HG02588 (cell line): ENCODE data around the gene MRAS.

Experiments used
- ATAC-seq: cut with Tn5 transposase; IDR thresholded peaks from one replicate; pipeline ENCODE4 v1.9.1; 2021; ENCODE audit warnings: mild to moderate bottlenecking, moderate library complexity; ENCODE audit not compliant: unreplicated experiment

The MRAS gene

DNA sequence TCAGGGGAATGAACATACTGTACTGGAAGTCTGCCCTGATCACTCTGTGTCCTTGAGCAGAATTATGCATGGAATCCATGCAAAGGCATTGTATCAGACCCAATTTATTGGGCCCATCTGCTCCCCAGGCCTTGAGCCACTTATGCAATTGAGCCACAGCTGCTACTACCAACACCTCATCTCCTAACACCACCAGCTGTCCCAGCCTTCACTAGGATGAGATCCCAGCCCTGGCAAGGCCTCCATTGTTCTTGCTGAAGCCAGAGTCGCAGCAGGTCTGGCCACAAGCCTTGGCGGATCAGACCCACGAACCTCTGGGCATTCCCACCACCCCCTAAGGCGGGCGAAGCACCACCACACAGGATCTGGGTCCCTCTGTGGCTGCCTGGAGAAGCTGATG lies 9.6 kb upstream of the MRAS start:
- no peak for ATAC-seq

DNA sequence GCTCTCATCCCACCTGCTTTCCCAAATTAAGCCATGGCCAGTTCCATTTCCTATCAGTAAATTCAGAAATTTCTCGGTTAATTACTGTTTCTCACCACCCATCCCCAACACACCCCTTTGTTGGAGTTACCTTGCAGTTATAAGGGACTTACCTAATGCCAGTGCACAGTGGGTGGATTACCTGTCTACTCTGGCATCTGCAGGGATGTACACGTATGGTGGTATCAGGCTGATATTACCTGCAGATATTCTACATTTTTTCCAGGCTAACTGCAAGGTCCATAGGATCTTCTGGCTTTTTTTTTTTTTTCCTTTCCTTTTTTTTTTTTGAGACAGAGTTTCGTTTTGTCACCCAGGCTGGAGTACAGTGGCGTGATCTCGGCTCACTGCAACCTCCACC lies 7.9 kb upstream of the MRAS start:
- no peak for ATAC-seq

DNA sequence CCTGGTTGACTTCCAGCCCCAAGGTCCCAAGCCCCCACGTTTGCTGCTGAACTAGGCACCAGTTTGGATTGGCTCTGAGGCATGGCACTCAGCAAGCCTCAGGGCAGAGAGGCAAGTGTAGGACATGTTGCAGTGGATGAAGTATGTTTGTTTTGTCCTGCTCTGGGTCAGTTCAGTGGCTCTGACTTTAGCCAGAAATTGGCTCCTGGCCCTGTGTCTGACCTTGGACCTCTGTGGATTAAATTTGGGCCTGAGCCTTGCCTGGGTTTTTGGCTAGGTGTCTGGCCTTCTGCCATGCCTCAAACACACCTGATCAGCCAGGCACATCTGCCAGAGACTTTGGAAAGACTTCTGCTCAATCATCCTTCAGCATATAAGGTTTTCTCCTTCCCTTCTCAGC lies 3.6 kb upstream of the MRAS start:
- no peak for ATAC-seq

DNA sequence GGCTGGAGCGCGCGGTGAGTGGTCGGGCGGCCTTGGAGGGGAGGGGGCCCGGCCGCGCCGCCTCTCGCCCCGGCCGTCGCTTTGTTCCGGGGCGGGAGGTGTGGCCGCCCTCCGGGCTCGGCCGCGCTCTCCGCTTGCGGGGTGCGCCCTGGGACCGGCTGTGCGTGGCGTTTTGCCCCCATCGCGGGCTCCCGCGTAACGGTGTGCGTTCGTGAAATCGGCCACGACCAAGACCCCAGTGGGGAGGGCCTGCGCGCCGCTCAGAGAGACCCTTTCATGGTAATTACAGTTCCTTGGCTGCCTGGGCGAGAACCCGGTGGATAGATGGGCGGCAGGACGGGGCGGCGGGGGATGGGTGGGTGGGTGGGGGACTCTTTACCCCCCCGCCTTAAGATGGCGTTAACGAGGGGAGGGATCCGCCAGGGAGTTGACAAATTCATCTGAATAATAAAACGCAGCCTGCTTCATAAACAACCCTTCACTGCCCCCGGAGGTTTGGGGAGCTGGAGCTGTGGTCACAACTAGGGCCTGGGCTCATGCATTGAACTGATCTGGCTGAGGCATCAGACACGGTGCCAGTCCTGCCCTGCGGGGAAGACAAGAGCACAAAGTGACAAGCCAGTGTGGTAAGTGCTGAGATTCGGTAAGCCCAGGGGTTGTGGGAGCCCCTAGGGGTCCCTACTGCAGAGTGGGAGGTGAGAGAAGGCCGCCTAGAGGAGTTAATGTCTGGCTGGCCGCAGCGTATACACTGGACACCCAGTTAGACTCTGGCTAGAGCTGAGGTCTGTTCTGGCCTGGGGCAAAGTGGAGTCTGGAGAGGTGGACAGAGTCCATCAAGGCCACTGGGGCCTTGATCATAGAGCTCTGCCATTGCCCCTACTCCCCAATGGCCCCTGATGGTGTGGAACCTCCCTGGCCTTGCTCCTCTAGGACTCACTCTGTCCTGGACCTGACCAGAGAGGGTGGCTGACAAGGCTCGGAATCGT lies 668 bp downstream of the MRAS start:
- no peak for ATAC-seq

DNA sequence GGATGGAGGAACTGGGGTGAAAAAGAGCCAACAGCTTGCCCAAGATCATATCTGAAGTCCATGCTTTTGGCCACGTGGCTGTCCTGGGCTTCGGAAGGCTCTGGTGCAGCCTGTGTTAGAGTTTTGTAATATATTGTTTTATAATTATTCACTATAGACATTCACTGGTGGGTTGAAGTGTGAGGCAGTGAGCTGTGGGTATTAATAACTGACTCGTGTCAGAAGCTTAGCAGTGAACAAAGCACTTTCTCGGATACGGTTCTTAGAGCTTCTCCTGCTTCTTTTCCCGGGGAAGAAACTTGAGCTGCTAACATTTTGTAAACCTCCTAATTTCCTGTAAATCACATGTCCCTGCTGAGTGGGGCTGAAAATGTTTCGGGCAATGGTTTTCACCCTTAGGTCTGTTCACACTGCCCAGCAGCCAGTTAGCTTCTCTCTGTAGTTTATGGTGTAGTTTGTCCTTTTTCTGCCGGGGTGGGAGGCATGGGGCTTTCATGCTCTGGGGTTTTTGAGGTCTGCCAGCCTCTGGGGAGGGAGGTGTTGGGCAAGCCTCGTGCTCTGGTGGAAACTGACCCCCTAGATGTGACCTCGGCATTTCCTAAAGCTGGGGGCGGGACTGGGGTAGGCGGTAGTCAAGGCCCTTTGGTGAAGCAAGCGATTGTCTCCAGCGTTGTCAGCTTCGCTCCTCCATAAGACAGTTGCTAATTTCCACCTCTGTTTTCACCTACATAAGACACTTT lies 1.7 kb downstream of the MRAS start:
- no peak for ATAC-seq

DNA sequence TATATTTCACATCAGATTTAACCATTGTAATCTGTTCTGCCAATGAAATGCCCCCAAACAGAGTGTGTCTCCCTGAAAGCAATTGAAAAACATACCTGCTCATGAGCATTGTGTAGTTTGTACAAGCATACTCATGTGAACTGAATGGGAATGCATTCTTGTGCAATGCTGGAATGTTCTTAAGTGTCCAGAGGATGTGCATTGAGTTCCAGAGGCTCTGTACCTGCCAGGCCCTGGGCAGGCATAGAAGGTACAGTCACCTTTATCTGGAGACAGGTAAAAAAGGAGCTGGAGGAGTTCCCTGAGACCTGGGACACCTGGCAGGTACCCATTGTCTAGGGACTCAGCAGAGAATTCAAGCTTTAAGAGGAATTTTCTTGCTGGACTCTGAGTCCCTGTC lies 2.8 kb downstream of the MRAS start:
- no peak for ATAC-seq

DNA sequence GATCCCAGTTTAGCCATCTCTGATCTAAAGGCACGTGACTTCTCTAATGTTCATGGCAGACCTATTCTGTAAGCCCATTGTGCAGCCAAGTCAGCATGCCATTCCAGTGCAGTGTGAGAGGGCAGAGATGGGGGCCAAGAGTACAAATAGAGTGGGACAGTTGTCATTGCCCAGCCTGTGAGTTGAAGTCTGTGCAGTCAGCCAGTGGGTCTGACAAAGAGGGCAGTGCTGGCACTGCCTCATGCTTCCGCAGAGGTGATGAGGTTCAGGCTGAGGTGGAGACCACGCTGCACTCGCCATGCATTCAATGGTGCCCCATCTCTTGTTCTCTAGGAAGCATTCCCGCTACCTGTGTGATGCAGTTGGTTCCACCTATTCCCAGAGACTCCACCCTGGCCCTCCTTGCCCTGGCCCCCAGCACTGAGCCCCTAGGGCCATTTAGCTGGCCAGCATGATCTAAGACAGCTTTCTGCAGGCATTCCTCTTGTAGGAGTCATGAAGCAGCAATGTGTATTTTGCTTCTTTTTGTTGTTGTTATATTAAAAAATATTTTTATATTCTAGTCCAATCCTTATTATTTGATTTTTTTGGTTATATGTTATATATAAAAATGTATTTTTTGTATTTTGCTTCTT lies 3.7 kb downstream of the MRAS start:
- no peak for ATAC-seq

DNA sequence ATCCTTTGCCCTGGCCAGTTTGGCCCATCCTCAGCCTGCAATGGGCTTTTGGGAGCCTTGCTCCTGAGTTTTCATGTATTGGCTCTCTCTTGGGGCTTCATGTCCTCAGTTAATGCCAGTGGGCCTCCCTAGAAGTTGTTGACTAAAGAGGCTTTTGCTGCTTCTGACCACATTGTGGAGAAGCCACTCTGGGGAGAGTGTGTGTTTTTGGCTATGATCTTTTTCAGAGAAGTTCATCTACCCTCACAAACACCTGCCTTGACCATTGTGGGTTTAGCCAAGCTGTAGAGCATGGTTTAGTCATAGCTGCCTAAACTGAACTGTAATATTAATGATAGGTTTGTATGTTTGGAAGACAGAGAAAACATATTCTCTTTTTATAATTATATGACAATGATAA lies 6.0 kb downstream of the MRAS start:
- ATAC-seq, result no peak

DNA sequence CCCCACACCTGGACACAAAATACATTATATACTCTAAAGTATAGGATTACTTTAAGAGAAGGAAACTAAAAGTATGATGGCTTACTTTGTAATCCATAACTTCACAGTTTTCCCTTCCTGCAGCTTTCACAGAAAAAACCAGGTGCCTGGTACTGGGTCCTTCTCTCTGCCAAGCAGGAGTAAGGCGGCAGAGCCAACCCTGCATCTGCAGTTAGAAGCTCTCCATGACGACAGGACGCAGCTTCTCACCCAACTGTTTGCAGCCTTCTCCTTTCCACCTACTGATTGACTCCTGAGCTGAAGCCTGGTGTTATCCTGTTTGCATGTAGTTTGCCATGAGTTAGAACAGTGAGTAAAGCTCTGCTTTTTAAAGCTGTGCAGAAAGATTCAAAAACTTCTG lies 6.7 kb downstream of the MRAS start:
- ATAC-seq, result no peak

DNA sequence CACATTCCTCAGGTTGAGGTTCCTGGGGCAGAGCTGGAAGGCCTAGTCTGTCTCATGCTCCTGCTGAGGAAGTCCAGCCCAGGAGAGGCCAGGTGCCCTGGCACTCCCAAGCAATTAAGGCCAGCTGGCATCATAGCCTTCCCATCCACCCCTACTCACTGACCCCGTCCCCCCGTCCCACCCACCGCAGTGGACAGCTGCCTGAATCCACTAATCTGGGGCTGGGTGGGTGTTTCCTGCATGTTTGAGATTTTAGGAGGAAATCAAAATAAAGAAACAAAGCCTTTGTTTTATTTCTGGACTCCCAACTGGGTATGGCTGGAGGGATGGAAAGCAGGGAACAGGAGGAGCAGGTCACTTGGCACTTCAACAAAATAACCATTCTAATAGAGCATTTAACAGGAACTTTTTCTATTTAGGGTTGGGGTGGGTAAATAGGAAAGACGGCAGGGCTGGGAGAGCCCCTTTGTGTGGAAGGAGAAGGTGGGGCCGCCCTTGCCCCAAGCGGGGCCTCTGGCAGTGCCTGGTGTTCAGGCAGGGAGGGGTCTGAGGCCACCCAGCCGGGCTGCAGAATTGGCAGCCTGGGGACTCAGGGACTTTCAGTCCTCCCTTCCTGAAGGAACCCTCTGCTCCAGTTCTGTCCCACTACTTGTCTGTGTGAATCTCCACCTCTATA lies 8.5 kb downstream of the MRAS start:
- ATAC-seq, result no peak

DNA sequence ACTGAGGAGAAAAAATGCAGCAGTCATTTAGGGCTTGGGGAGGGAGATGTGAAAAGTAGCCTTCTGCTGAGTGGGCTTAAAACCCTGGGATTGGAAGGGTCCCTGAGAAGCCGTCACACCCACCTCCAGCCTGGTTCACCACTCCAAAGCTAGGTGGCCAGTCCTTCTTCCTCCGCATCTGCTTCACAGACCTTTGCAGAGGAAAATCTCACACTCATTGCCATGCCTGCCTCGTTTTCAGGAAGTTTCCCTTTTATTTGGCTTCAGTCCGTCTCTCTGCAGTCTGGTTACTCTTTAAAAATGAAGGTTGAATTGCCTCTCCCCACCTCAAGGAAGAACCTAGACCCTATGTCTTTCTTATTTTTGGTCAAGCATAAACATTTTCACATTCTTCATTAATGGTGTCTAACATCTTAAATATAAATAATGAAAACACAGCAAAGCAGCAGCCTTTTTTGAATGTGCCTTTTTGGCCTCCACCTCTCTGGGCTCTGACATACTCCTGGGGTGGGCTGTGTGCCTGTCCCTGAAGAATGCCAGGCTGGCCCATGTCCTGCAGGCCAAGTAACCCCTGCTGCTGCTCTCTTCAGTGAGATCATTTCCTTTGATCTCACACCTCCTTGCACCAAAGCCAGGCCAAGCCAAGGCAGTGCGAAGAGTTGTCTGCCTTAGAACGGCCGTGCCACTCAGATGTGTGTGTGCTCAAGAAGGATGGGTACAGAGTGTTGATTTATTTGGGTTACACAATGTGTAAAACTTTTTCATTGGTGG lies 11.0 kb downstream of the MRAS start:
- ATAC-seq, result no peak

DNA sequence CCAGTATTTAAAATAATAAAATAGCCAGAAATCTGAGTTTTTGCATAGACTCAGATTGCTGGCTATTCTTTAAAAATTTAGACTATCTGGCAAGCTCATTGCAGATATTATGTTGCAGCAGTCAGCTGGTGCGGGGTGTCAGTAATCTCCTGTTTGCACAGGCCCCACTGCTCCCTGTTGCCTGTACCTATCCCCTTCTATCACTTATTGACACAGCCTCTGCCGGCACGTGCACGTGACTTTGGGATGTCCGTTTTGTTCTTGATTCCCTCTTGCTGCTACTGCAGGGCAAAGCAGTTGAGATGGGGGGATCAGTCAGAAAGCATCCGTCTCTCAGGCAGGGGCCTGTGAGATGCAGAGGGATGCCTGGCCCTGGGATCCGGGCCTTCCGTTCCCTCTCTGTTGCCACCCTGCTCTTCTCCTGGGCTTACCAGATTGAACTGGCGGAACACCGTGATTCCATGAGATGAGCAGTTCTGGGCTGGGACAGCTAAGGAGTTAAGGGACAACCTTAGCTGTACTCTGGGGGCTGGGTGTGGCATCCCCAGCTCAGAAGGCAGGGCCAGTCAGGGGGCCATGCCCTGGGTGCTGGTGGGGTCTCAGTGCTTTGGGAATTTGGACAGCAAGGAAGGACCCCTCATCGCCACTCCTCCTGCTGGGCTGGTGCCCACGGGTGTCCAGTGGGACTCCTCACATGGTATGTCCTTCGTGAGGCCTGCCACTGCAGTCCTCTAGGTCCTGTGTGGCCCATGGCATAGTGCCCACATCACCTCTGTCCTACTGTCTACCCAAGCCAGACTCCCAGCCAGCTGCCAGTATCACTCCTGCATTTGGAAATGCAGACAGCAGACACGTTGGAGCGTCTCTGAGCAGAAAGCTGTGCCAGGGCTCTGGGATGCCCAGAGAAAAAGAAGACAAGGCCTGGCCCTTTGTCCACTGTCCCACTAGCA lies 11.8 kb downstream of the MRAS start:
- ATAC-seq, result no peak

DNA sequence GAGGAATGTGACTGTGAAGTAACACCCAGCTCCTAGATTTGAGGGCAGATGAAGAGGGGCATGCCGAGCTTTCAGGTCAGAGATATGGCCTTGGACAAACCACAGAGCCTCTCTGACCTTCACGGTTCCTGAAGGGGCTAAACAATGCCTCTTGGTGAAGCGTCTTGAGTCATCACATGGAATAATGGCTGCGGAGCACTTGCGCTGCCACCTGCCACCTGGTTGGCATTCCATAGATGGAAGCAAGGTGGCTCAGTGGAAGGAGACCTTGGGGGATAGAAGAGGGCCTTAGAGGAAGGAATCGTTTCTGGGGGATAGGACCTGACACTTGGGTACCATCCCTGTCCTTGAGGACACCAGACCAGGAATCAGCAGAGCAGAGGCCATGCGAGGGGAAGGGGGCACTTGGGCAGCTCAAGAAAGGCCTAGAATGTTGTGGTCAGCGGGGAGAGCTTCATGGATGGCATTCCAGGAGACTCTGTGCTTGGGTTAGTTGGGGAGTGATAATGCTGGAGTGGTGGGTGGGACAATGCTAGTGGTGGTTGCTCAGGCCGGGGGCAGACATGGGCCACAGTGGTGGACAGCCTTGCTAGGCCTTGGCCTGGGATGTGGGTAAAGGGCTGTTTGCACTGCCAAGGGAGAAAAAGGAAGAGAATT lies 12.6 kb downstream of the MRAS start:
- ATAC-seq, result no peak

DNA sequence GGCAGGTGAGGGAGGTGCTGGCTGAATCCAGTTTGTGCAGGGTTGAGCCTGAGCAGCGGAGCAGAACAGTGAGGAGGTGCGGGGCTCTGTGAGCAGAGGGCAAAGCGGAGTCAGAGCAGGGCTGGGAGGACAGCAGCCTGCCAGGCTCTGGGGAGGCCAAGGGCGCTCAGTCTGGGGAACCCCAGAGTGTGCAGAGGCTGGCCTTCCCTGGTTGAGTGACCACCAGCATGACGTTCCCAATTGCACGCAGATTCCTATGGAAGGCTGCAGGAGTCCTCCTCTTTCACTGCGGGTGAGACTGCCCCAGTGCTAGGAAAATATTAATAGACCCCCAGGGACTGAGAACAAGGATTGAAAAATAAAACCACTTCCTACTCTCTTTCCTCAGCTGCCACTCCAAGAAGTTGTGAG lies 13.2 kb downstream of the MRAS start:
- no peak for ATAC-seq

DNA sequence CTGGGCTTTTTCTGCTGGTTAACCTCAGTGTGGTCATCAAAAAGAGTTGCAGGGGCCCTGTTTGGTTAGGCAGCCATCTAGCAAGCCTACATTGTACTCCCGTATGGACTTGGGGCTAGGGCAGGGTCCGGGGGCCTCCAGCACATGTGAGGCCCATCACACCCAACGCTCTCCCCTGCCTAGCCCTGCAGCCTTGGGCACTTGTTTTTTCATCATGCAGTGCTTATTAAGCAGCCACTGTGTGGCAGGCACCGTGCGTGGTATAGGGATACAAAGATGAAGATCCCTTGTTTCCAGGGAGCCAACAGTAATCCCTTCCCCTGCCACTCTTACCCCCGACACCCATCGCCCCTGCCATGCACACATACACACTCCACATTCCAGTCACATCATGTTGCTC lies 14.2 kb downstream of the MRAS start:
- no peak for ATAC-seq

DNA sequence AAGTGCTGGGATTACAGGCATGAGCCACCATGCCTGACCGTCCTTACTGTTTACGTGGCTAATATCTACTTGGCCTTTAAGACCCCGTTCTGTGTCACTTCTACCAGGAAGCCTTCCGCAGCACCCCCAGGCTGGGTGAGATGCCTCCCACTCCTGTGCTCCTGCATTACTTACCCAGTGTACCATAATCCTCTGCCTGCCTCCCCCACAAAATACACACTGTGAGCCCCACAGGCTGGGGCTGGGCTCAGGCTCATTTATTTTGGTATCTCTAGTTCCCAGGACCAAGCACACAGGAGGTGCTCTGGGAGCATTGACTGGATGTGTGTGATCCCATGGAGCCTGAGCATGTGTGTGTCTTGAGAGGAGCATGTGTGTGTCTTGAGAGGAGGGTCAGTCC lies 14.9 kb downstream of the MRAS start:
- ATAC-seq, result no peak

DNA sequence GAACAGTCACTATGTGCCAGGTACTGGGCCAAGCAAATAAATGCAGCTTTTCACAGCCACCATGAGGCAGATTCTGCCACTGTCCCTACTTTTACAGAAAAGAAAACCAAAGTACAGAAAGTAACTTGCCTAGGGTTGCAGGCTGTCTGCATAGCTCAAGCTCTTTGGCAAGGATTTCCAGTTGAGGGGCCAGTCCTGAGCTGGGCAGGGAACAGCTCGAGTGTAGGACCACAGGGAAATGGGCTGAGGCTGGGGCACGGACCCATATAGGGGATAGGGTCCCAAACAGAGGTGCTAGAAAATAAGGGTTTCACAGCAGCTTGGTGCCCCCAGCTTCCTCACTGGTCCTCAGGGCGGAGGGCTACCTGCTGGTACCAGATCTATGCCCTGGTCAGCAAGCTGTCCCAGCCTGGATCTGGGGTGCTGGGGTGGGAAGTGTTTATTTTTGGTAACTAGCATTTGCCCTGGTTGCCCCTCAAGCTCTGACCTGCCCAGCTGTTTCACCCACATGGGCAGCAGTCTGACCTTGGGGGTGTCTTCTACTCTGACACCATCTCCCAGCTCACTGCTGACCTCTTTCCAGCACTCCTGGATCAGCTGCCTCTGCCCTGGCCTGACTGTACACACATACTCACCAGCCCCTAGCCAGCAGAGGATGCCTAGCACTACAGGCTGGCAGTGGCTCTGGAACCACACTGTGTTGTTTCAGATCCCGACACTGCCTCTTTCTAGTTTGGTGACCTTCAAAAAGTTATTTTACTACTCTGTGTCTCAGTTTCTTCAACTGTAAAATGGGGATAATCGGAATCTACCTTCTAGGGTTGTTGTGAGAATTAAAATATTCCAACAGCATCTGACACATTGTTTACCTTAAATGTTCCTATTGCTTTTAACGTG lies 16.2 kb downstream of the MRAS start:
- ATAC-seq, result no peak

DNA sequence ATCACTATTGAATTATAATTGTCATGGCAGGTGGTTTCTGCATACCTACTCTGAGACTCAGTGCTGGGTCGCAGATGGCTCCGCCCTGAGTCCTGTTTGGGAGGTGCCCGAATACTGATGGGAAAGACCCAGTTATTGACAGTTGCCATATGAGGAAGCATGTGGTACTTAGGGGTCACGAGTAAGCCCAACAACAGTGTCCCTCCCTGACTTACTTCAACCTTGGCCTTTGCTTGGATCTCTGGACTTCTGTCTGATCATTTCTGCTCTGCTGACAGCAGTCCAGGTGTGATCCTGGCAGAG lies 16.8 kb downstream of the MRAS start:
- no peak for ATAC-seq
